Endothelial cell of umbilical vein (primary cell): Measurements from ENCODE around the gene SGCD. TPM values are rescaled to one million over a fixed set of nuclear protein-coding genes. Genes with fewer than 3 reads are reported as not detected.

ENCODE experiments used
- BruUV-seq: library from RNA; stranded (reverse); fragments of 400-500 nt; replicated peaks from 2 replicates; lab custom pipeline; 2021; lab: Mats Ljungman, UMichigan
- CTCF ChIA-PET: fragments of 300-600, 350-600 bp; sonication (Branson Sonifier 250); formaldehyde crosslinking; loops from one replicate; lab custom pipeline; 2021; ENCODE audit warnings: antibody characterized with exemption, inconsistent platforms; lab: Charles Lee
- POLR2A ChIA-PET: fragments of 300-600, 350-600 bp; sonication (Branson Sonifier 250); formaldehyde crosslinking; loops from one replicate; lab custom pipeline; 2021; ENCODE audit warnings: antibody characterized with exemption, inconsistent platforms; lab: Charles Lee
- DNase-seq: peaks from one replicate; pipeline ENCODE4 v3.0.0-alpha.2; 2011; ENCODE audit warnings: low read depth, low spot score
- FAIRE-seq: peaks from 2 replicates; lab custom pipeline; 2011; peaks lifted over from hg19 to GRCh38; lab: Jason Lieb, UNC
- H2AFZ ChIP-seq: 2 replicates; pipeline ENCODE4 v1.6.0; 2012; ENCODE audit warnings: low read depth, low read length, control low read depth, inconsistent platforms
- H3K27ac ChIP-seq: 2 replicates; pipeline ENCODE4 v1.5.1; 2011; ENCODE audit warnings: low read depth, mild to moderate bottlenecking, control low read depth, low read length, moderate library complexity; ENCODE audit not compliant: insufficient read depth
- H3K27me3 ChIP-seq, 2 experiments: 2 replicates each; pipeline versions ENCODE4 v1.6.0 to v1.6.1; 2011; ENCODE audit warnings: low read length in 2 of 2, mixed read lengths in 1 of 2; ENCODE audit not compliant: control insufficient read depth in 2 of 2, insufficient read depth in 2 of 2
- H3K36me3 ChIP-seq, 2 experiments: 2 replicates in 1 of 2; 3 replicates in 1 of 2; pipeline ENCODE4 v1.5.1; 2011; ENCODE audit warnings: low read length in 2 of 2, mild to moderate bottlenecking in 1 of 2, moderate library complexity in 1 of 2; ENCODE audit not compliant: control insufficient read depth in 2 of 2, insufficient read depth in 2 of 2; ENCODE audit errors: extremely low read depth in 1 of 2
- H3K4me1 ChIP-seq: 3 replicates; pipeline ENCODE4 v1.5.1; 2011; ENCODE audit warnings: mild to moderate bottlenecking, low read length; ENCODE audit not compliant: control insufficient read depth, insufficient read depth; ENCODE audit errors: extremely low read depth
- H3K4me2 ChIP-seq: 2 replicates; pipeline ENCODE4 v1.6.1; 2011; ENCODE audit warnings: low read length, control low read depth, mixed read lengths; ENCODE audit not compliant: insufficient read depth
- H3K4me3 ChIP-seq, 3 experiments: fragments of 200-600 bp in 1 of 3; sonication (generic), shearing (Covaris generic) in 1 of 3; replicated peaks in 1 of 3; 2 replicates each; pipeline ENCODE4 v1.5.1; 2011 to 2016; ENCODE audit warnings: control low read depth in 3 of 3, low read length in 3 of 3, mild to moderate bottlenecking in 2 of 3, inconsistent platforms in 1 of 3, low read depth in 1 of 3, moderate library complexity in 1 of 3; ENCODE audit not compliant: insufficient read depth in 1 of 3
- H3K79me2 ChIP-seq: 2 replicates; pipeline ENCODE4 v1.6.0; 2012; ENCODE audit warnings: low read length, inconsistent platforms; ENCODE audit not compliant: control insufficient read depth, insufficient read depth
- H3K9ac ChIP-seq: replicated peaks from 2 replicates; pipeline ENCODE3; 2011; ENCODE audit warnings: low read length, control low read depth; ENCODE audit not compliant: insufficient read depth; ENCODE audit errors: extremely low read depth
- H3K9me1 ChIP-seq: replicated peaks from 3 replicates; pipeline ENCODE4 v1.6.0; 2011; ENCODE audit warnings: mild to moderate bottlenecking, low read length; ENCODE audit not compliant: control insufficient read depth, insufficient read depth; ENCODE audit errors: extremely low read depth
- H3K9me3 ChIP-seq: replicated peaks from 2 replicates; pipeline ENCODE4 v1.5.1; 2012; ENCODE audit warnings: low read length, inconsistent platforms; ENCODE audit not compliant: control insufficient read depth, insufficient read depth
- H4K20me1 ChIP-seq: replicated peaks from 2 replicates; pipeline ENCODE3; 2011; ENCODE audit warnings: mild to moderate bottlenecking, low read length; ENCODE audit not compliant: control insufficient read depth, insufficient read depth; ENCODE audit errors: extremely low read depth
- CTCF ChIP-seq, 2 donors: IDR thresholded peaks; 1 replicate in 1 of 2; 2 replicates in 1 of 2; pipeline ENCODE4 v1.5.1; 2011; ENCODE audit warnings: low read length in 2 of 2, mild to moderate bottlenecking in 2 of 2, moderate library complexity in 2 of 2, control low read depth in 1 of 2, inconsistent platforms in 1 of 2, low read depth in 1 of 2; ENCODE audit not compliant: insufficient read depth in 1 of 2; ENCODE audit errors: extremely low read depth in 1 of 2
- EZH2 ChIP-seq: IDR thresholded peaks from 2 replicates; pipeline ENCODE4 v1.6.1; 2012; ENCODE audit warnings: borderline replicate concordance, low read depth, mild to moderate bottlenecking, moderate library complexity, low read length, inconsistent platforms; ENCODE audit not compliant: severe bottlenecking
- FOS ChIP-seq: IDR thresholded peaks from 2 replicates; pipeline ENCODE4 v1.6.1; 2011; ENCODE audit warnings: mild to moderate bottlenecking, low read length, moderate library complexity, borderline replicate concordance; ENCODE audit not compliant: insufficient read depth
- GATA2 ChIP-seq: IDR thresholded peaks from 2 replicates; pipeline ENCODE4 v1.7.0; 2011; ENCODE audit warnings: low read depth, mild to moderate bottlenecking, moderate library complexity, mixed read lengths, low read length; ENCODE audit not compliant: insufficient read length, insufficient read depth
- JUN ChIP-seq: IDR thresholded peaks from 2 replicates; pipeline ENCODE4 v1.6.1; 2011; ENCODE audit warnings: borderline replicate concordance, low read depth; ENCODE audit not compliant: insufficient read length, insufficient read depth
- MAX ChIP-seq: IDR thresholded peaks from 2 replicates; pipeline ENCODE4 v1.6.1; 2011; ENCODE audit not compliant: insufficient read depth, insufficient read length
- MYC ChIP-seq: IDR thresholded peaks from one replicate; pipeline ENCODE4 v1.6.1; 2011; ENCODE audit warnings: mild to moderate bottlenecking, low read depth, low read length
- POLR2A ChIP-seq: IDR thresholded peaks from 2 replicates; pipeline ENCODE4 v1.6.1; 2012; ENCODE audit warnings: low read depth, mild to moderate bottlenecking, control low read depth, low read length
- POLR2AphosphoS5 ChIP-seq: IDR thresholded peaks from 2 replicates; pipeline ENCODE4 v1.6.1; 2012; ENCODE audit warnings: low read depth, mild to moderate bottlenecking, control low read depth, low read length, moderate library complexity; ENCODE audit not compliant: insufficient read depth
- dilution Hi-C: fragments of 300-500 bp; cut with MboI; formaldehyde crosslinking; loops from one replicate; pipeline ENCODE4 v1.15.0; 2019; ENCODE audit warnings: low sequenced_read_pairs; ENCODE audit not compliant: extremely low pct_ligation_motif_present
- intact Hi-C: fragments of 100-400 bp; cut with micrococcal nuclease; formaldehyde crosslinking; loops from one replicate; pipeline ENCODE4 v1.10.0; 2022
- polyA plus RNA-seq, 4 experiments: library from polyadenylated mRNA; depleted of rRNA in 3 of 4; stranded (reverse) in 3 of 4; unstranded in 1 of 4; fragments of >200 nt; gene quantifications; 2 replicates each; pipeline versions ENCODE4 v1.2.1 to v1.2.3, GENCODE V29; 2011 to 2012; ENCODE audit warnings: missing spikeins in 1 of 4
- total RNA-seq: library from RNA; stranded (reverse); gene quantifications from 2 replicates; pipeline ENCODE4 v1.2.3, GENCODE V29; 2021

The SGCD gene
- total and polyA plus RNA-seq, 2 donors (not counting 3 experiments of a cell fraction or from before 2014, with no cell fraction given): not detected

DNA sequence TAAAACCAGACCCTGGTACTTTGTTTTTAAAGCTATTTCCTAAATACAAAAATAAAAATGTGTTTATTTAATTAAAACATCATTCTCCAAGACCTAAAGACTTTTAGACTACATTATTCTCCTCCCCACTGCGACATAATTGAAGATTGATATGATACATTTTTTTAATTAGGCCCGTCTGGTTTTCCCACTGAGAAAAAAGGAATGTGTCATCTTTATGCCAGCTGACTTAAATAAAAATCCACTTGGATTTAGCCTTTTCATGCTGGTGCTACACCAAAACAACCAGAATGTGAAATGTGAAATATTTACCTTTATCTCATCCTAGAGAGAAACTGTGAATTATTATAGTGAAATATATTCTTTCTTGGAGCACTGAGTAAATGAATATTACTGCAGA lies 367.6 kb downstream of the SGCD start:
- CTCF ChIA-PET: no interaction called here
- BruUV-seq: no TSS peak
- H3K4me3 ChIP-seq: no peak overlapping the region
- no peaks in the 10 kb centered on the region for H3K4me1 ChIP-seq
- POLR2A ChIA-PET: no interaction called here
- H2AFZ ChIP-seq: no peak overlapping the region
- no peak overlapping the region for H3K27ac ChIP-seq
- FAIRE-seq (no peak), DNase-seq (no peak)
- intact Hi-C loops: no loop called here
- H3K9ac ChIP-seq: no peak overlapping the region
- H3K9me1 ChIP-seq: no peaks in the 10 kb centered on the region
- no peaks in the 10 kb centered on the region for H3K9me3 ChIP-seq
- H3K79me2 ChIP-seq: no peaks in the 10 kb centered on the region
- no peak overlapping the region for H3K4me2 ChIP-seq
- TF ChIP-seq EZH2: no peak
- no peak for TF ChIP-seq POLR2A
- no peak for TF ChIP-seq MYC
- no peak for TF ChIP-seq CTCF (IDR thresholded peaks at IDR 0.05; ENCODE audit: extremely low read depth in 1 of 2, insufficient read depth in 1 of 2, low read depth in 1 of 2, low read length in 2 of 2)
- TF ChIP-seq FOS: no peak
- TF ChIP-seq GATA2: no peak
- TF ChIP-seq MAX: no peak
- TF ChIP-seq POLR2AphosphoS5: no peak
- no peak for TF ChIP-seq JUN
- H3K27me3 ChIP-seq: no peaks in the 10 kb centered on the region
- dilution Hi-C loops: no loop called here
- H3K36me3 ChIP-seq: no peaks in the 10 kb centered on the region
- H4K20me1 ChIP-seq: no peaks in the 10 kb centered on the region
